Activated T-cell treated with anti-CD3 and anti-CD28 coated beads, Interleukin-2, amount 50 U/mL, for 24 hours (primary cell): Measurements from ENCODE around the gene BANP.
A peak's percentile ranks its signal among the peaks of the same experiment; 100 is the strongest.
"Not testable (repeated sequence)": the region's sequence is repeated elsewhere in the genome, so short reads cannot be mapped to it uniquely, and the experiment has no call there.

Experiments used
- DNase-seq: peaks from one replicate; pipeline ENCODE4 v3.0.0-alpha.2; 2020
- H3K27ac Mint-ChIP-seq: 2 replicates; pipeline ENCODE4 v1.8.0; 2020; ENCODE audit warnings: mild to moderate bottlenecking, mixed read lengths
- H3K27me3 Mint-ChIP-seq: 2 replicates; pipeline ENCODE4 v1.8.0; 2020; ENCODE audit warnings: mixed read lengths
- H3K36me3 Mint-ChIP-seq: 2 replicates; pipeline ENCODE4 v1.8.0; 2020; ENCODE audit warnings: low read depth, mixed read lengths
- H3K4me1 Mint-ChIP-seq: 2 replicates; pipeline ENCODE4 v1.8.0; 2020; ENCODE audit warnings: low read depth, mixed read lengths
- H3K4me3 Mint-ChIP-seq: 2 replicates; pipeline ENCODE4 v1.8.0; 2020; ENCODE audit warnings: mild to moderate bottlenecking, moderate library complexity, mixed read lengths
- H3K9me3 Mint-ChIP-seq: 2 replicates; pipeline ENCODE4 v1.8.0; 2020; ENCODE audit warnings: mixed read lengths

Gene BANP

DNA sequence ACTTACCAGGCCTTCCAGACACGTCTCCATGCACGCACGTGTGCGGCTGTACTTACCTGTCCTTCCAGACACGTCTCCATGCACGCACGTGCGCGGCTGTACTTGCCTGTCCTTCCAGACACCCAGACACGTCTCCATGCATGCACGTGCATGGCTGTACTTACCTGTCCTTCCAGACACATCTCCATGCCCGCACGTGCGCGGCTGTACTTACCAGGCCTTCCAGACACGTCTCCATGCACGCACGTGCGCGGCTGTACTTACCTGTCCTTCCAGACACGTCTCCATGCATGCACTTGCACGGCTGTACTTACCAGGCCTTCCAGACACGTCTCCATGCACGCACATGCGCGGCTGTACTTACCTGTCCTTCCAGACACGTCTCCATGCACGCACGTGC lies 47.8 kb downstream of the BANP start:
- peaks cover 40% of the 10 kb centered on the region for H3K36me3 Mint-ChIP-seq
- not testable (repeated sequence) for H3K4me1 Mint-ChIP-seq, H3K27ac Mint-ChIP-seq

DNA sequence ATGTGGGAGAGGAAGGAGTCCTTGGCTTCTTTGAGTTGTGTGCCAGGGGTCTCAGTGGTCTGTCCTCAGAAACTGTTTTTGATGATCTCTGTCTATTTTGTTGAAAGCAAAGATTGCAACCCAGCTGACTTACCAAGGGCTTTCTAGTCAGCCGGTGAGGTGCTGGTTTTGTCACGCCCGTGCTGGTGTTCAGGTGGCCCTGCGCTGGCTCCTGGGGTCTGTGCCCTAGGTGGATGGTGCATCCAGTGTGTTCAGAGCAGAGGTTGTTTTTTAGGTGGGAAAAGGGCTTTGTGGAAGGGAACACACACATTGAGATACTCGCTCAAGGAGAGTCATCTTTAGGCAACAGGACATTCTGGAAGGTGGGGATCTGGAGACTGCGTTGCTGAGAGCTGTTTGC lies 51.0 kb downstream of the BANP start:
- H3K27me3 Mint-ChIP-seq: no peaks in the 10 kb centered on the region
- no peak overlapping the region for H3K4me3 Mint-ChIP-seq
- H3K36me3 Mint-ChIP-seq: peaks cover 62% of the 10 kb centered on the region
- no peak for DNase-seq
- H3K9me3 Mint-ChIP-seq: no peaks in the 10 kb centered on the region
- peaks cover 5% of the 10 kb centered on the region for H3K4me1 Mint-ChIP-seq
- peak overlapping the region; percentile 45 for H3K27ac Mint-ChIP-seq

More for the DNA sequence above, 47.8 kb downstream of the BANP start:
- DNase-seq, H3K9me3 Mint-ChIP-seq, H3K27me3 Mint-ChIP-seq, H3K4me3 Mint-ChIP-seq: not testable (repeated sequence)

DNA sequence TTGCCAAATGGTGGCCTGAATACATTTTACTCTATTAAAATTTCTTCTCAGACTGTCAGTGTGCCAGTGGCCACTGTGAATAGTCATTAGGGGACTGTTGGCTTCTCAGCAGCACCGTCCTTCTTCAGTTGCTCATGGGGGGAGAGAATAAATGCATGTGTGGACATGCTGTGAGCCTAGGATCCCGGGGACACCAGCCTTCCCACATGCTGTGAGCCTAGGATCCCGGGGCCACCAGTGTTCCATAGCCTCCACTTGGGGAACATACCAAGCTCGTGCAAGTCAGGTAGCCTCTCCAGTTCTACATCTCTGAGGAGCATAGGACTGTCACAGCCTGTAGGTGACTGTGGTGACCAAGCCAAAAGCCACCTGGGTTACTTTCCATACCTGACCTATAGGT lies 51.5 kb downstream of the BANP start:
- DNase-seq: no peak
- Mint-ChIP-seq H3K4me3 (no peak overlapping the region), H3K36me3 (peaks cover 67% of the 10 kb centered on the region), H3K9me3 (no peaks in the 10 kb centered on the region), H3K27ac (no peak overlapping the region), H3K27me3 (no peaks in the 10 kb centered on the region), H3K4me1 (peaks cover 4% of the 10 kb centered on the region)

DNA sequence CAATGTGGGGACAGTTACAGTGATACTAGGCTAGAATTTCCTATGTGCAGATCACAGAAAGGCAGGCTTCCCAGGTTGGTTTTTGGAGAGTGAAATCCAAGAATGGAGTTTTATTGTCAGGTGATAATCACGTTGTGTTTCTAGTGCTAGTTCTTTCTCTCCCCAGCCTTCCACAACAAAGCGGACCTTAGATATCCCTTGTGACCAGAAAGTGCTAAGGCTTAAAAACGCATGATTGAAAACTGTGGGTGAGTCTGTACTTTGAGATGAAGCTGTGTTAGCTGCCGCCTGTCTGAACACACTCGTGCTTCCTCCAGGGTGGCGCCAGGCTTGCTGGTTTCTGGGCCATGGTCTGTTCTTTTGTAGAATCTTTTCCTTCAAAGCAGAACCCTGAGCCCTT lies 52.1 kb downstream of the BANP start:
- Mint-ChIP-seq H3K27ac (peak overlapping the region; percentile 40), H3K9me3 (no peaks in the 10 kb centered on the region), H3K36me3 (peaks cover 67% of the 10 kb centered on the region), H3K4me1 (peaks cover 6% of the 10 kb centered on the region), H3K27me3 (no peaks in the 10 kb centered on the region), H3K4me3 (no peak overlapping the region)
- no peak for DNase-seq

DNA sequence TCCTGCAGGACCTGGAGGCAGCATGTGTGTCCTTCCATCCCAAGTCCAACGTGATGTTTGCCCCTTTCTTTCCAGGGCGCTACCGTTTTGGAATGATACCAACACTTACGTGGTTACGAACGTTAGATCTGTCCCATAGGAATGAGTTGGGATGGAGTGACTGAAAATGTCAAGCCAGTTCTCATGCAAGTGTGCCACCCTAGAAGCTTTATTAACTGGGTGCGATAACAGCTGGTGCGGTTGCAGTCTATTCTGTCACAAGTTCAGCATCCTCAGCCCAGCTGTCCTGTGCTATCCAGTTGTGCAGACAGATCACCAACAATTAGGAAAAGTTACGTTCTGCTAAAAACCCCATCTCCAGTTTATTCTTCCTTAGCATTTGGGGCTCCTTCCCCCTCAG lies 52.5 kb downstream of the BANP start:
- no peak for DNase-seq
- H3K36me3 Mint-ChIP-seq: peaks cover 68% of the 10 kb centered on the region
- no peaks in the 10 kb centered on the region for H3K27me3 Mint-ChIP-seq
- peaks cover 6% of the 10 kb centered on the region for H3K4me1 Mint-ChIP-seq
- H3K4me3 Mint-ChIP-seq: no peak overlapping the region
- H3K9me3 Mint-ChIP-seq: no peaks in the 10 kb centered on the region
- H3K27ac Mint-ChIP-seq: no peak overlapping the region

DNA sequence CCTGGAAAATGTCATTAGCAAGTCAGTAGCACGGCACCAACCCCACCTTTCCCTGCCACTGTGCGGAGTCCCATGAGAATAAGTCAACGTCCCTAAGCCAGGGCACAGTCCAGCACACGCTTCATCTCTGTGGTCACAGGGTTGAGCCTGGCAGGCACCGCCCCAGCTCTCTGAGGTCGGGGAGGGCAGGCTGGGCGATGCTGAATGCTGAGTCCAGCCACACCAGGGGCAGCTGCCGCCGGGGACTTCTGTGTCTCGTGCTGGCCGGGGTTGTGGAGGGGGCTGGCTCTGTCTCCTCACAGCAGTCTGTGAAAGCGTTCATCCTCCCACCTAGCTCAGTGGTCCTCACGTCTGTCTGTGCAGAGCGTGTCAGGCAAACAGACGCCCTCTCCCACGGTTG lies 53.2 kb downstream of the BANP start:
- H3K4me1 Mint-ChIP-seq: peaks cover 7% of the 10 kb centered on the region

DNA sequence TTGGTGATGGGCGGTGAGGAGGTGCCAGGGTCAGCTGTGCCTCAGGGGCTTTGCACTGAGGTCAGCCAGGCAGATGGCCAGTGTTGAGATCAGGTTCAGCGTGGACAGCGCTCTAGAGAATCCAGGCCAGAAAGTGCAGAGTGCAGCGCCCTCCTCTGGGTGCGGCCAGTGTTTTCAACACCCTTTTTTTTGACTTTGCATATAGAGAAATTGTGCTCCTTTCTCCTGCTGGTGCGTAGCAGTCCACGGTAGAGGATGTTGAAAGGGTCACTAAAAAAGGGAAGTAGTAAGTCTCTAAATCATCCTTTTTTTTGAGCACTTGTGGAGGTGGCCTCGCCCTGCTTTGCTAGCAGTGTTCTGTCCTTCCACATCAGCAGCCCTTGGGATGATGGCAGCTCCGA lies 53.9 kb downstream of the BANP start:
- Mint-ChIP-seq H3K27me3 (no peaks in the 10 kb centered on the region), H3K4me3 (no peak overlapping the region), H3K27ac (peak overlapping the region; percentile 63), H3K36me3 (peaks cover 79% of the 10 kb centered on the region), H3K9me3 (no peaks in the 10 kb centered on the region), H3K4me1 (peaks cover 14% of the 10 kb centered on the region)
- no peak for DNase-seq

More for the DNA sequence above, 53.2 kb downstream of the BANP start:
- no peak overlapping the region for H3K27ac Mint-ChIP-seq
- H3K4me3 Mint-ChIP-seq: no peak overlapping the region
- no peaks in the 10 kb centered on the region for H3K9me3 Mint-ChIP-seq
- no peak for DNase-seq
- peaks cover 71% of the 10 kb centered on the region for H3K36me3 Mint-ChIP-seq
- H3K27me3 Mint-ChIP-seq: no peaks in the 10 kb centered on the region

DNA sequence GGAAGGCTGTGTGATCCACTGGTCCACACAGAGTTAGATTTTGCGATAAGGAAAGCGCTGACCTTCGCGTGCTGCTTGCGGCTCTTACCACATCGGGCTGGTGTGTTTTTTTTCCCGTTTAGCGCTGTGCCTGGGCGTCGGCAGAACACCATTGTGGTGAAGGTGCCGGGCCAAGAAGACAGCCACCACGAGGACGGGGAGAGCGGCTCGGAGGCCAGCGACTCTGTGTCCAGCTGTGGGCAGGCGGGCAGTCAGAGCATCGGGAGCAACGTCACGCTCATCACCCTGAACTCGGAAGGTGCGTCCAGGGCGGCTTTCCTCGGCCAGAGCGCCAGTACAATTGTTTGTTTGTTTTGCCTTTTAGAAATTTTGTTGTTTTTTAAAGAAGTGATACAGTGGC lies 54.7 kb downstream of the BANP start:
- no peak for DNase-seq
- Mint-ChIP-seq H3K27ac (no peak overlapping the region), H3K9me3 (no peaks in the 10 kb centered on the region), H3K27me3 (no peaks in the 10 kb centered on the region), H3K36me3 (peaks cover 86% of the 10 kb centered on the region), H3K4me3 (no peak overlapping the region), H3K4me1 (peaks cover 15% of the 10 kb centered on the region)

DNA sequence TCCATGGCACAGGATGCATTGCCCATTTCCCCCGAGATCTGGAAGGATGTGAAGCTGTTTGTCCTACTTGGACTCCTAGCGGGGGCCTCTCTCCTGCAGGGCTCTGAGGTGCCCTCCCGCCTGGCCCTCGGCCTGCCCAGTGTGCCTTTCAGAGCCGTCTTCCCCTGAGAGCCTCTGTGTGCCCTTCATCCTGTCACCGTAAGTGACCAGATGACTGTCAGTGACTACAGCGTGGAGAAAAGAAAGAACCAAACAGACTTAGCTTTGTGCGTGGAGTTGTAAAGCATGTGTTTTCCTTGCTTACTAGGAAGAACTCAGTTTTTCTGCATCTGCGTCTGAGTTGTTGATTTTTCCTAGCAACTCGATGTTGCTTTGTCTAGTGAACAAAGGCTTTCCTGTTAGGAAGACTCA lies 56.1 kb downstream of the BANP start:
- Mint-ChIP-seq H3K27ac (peak overlapping the region; percentile 39), H3K4me3 (no peak overlapping the region), H3K36me3 (peaks cover 86% of the 10 kb centered on the region), H3K9me3 (no peaks in the 10 kb centered on the region), H3K4me1 (peaks cover 13% of the 10 kb centered on the region), H3K27me3 (no peaks in the 10 kb centered on the region)
- DNase-seq: no peak

DNA sequence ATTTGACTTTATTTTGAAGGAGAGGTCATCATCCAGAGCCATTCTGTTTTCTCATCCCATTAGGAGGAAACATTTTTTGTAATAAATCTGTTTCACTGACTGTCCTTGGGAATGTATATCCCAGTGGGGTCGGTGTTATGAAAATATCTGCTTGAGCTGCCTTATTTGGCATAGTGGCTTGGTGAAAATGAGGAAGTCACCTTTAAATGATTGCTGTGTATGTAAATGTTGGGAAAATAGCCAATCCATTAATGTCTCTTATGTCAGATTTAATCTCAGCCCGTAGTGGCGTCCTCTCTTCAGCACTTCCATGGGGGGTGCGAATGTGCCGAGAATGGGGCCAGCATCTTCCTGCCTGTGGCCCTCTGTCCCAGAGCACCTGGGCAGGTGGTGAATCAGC lies 57.6 kb downstream of the BANP start:
- Mint-ChIP-seq H3K9me3 (no peaks in the 10 kb centered on the region), H3K27me3 (no peaks in the 10 kb centered on the region), H3K36me3 (peaks cover 95% of the 10 kb centered on the region), H3K27ac (no peak overlapping the region), H3K4me1 (peaks cover 13% of the 10 kb centered on the region), H3K4me3 (no peak overlapping the region)
- no peak for DNase-seq

DNA sequence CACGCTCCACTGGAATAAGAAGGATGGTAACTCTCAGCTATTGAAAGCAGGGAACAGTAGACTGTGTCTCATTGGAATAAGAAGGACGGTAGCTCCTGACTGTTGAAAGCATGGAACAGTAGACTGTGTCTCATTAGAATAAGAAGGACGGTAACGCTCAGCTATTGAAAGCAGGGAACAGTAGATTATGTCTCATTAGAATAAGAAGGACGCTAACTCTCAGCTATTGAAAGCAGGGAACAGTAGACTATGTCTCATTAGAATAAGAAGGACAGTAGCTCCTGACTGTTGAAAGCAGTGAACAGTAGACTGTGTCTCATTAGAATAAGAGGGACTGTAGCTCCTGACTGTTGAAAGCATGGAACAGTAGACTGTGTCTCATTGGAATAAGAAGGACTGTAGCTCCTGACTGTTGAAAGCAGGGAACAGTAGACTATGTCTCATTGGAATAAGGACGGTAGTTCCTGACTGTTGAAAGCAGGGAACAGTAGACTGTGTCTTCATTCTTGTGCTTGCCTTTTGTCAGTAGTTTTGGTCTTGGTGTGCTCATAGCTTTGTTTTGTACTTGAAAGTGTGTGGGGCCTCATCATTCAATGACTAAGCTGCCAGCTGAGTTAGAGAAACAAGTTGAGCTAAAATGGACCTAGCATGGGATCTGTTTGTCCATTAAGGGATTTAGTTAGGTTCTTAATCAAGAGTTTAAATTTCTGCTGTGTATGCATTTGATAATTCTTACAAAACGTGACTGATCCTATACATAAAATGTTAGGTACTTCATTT lies 58.5 kb downstream of the BANP start:
- Mint-ChIP-seq H3K36me3 (peaks cover 89% of the 10 kb centered on the region), H3K27me3 (no peaks in the 10 kb centered on the region), H3K9me3 (no peaks in the 10 kb centered on the region), H3K4me3 (no peak overlapping the region), H3K27ac (peak overlapping the region; percentile 52), H3K4me1 (peaks cover 13% of the 10 kb centered on the region)
- no peak for DNase-seq

DNA sequence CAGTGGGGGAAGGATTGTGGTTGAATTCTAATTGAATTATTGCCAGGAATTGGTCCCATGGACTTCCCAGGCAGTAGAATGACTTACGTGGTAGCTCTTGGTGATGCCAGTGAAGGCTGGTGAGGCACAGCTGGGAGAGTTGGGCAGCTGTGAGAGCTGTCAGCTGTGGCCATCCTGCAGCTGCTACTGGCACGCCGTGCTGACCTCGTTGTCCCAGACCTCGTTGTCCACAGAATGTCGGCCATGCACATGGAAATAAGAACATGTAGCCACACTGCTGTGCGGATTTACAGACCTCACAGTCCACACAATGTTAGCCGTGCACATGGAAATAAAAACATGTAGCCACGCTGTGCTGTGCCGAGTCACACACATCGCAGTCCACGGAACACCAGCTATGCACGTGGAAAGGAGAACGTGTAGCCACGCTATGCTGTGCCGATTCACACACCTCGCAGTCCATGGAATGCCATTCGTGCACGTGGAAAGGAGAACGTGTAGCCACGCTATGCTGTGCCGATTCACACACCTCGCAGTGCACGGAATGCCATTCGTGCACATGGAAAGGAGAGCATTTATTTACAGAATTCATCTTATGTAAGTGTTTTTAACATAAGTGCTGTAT lies 59.2 kb downstream of the BANP start:
- Mint-ChIP-seq H3K36me3 (peaks cover 84% of the 10 kb centered on the region), H3K27ac (peak overlapping the region; percentile 59), H3K9me3 (no peaks in the 10 kb centered on the region), H3K4me3 (no peak overlapping the region), H3K27me3 (no peaks in the 10 kb centered on the region), H3K4me1 (peaks cover 11% of the 10 kb centered on the region)
- no peak for DNase-seq

DNA sequence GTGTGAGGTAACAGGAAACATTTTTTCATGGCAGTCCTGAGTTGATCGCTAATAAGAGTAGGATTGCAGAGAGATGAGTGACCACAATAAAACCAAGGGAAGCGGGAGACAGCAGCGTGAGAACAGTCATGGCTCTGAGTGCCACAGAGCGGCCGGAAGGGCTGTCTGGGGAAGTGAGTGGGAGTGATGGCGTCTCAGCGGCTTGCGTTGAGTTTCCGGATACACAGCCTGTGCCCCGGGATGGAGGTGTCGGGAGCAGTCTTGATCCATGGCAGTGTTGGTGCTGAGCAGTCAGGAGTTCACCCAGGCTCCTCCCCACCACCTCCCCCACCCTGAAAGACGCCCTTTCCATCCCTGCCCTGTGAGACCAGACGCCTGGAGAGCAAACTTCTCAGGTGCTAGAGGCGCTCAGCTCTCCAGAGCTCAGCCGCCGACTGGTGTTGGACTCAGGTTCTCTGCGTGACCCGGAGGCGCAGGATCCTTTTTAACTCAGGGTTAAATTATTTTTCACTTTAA lies 59.8 kb downstream of the BANP start:
- Mint-ChIP-seq H3K36me3 (peaks cover 82% of the 10 kb centered on the region), H3K27me3 (no peaks in the 10 kb centered on the region), H3K27ac (peak overlapping the region; percentile 59), H3K4me1 (peaks cover 11% of the 10 kb centered on the region), H3K9me3 (no peaks in the 10 kb centered on the region), H3K4me3 (no peak overlapping the region)
- no peak for DNase-seq

DNA sequence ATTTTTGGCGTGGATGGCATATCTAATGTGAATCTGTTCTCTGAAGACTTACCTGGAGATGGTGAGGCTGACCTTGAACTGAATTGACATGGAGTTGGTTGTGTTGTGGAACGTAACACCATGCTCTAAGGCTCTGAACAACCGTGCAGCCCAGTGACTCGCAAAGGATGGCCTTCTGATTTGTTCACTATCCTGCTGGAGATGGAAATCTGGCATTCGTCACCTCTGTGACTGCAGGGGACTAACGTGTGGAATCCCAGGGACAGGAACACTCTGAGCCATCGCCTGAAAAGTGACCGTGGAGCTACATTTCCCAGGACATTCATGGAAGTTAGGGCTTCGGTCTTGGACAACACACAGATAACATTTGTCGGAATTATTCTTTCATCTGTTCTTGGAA lies 61.1 kb downstream of the BANP start:
- Mint-ChIP-seq H3K36me3 (peaks cover 82% of the 10 kb centered on the region), H3K4me3 (no peak overlapping the region), H3K9me3 (no peaks in the 10 kb centered on the region), H3K27me3 (no peaks in the 10 kb centered on the region), H3K27ac (no peak overlapping the region), H3K4me1 (peaks cover 11% of the 10 kb centered on the region)
- no peak for DNase-seq

DNA sequence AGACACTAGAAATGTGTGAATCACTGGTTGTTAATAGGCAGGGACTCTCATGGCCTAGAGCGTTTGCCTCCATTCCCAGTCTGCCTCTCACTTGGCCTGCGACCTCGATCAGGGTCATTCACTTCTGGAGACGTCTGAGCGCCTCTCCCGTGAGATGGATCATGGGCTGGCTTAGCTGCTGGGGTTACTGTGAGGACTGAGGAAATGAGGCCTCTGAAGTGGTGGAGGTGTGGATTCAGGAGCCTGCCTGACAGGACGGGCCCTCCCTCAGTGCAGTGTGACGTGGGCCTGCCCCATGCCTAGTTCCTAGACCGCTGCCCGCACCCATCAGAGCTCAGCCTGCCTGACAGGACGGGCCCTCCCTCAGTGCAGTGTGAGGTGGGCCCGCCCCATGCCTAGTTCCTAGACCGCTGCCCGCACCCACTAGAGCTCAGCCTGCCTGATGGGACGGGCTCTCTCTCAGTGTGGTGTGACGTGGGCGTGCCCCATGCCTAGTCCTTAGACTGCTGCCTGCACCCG lies 61.9 kb downstream of the BANP start:
- no peak for DNase-seq
- peaks cover 80% of the 10 kb centered on the region for H3K36me3 Mint-ChIP-seq
- no peaks in the 10 kb centered on the region for H3K9me3 Mint-ChIP-seq
- H3K27me3 Mint-ChIP-seq: no peaks in the 10 kb centered on the region
- H3K27ac Mint-ChIP-seq: peak overlapping the region; percentile 17
- H3K4me3 Mint-ChIP-seq: no peak overlapping the region
- H3K4me1 Mint-ChIP-seq: peaks cover 9% of the 10 kb centered on the region
